Pancreas (tissue), 10 donors: ENCODE measurements around the gene SLC66A1. TPM values are rescaled to one million over a fixed set of nuclear protein-coding genes. Genes with fewer than 3 reads are reported as not detected.

Experiments used
- ATAC-seq, 4 donors: fragments of 200-7000 bp; cut with Tn5 transposase; one replicate each; pipeline versions ENCODE4 v1.8.0 to v1.9.1; 2020; ENCODE audit warnings: mild to moderate bottlenecking in 4 of 4, moderate library complexity in 4 of 4
- DNase-seq, 6 donors: peaks; one replicate each; pipeline ENCODE4 v3.0.0-alpha.2; 2020
- FAIRE-seq: peaks from 2 replicates; lab custom pipeline; 2012; peaks lifted over from hg19 to GRCh38; lab: Jason Lieb, UNC
- H3K27ac ChIP-seq, 4 donors: fragments of 200-600 bp; sonication (generic); 1 replicate in 3 of 4; 2 replicates in 1 of 4; pipeline versions ENCODE4 v1.5.0 to v1.8.0; 2020
- H3K27me3 ChIP-seq, 4 donors: fragments of 200-600 bp; one replicate each; pipeline ENCODE4 v1.8.0; 2021
- H3K36me3 ChIP-seq, 3 donors: fragments of 200-600 bp; sonication (generic) in 1 of 3; one replicate each; pipeline versions ENCODE4 v1.5.0 to v1.8.0; 2020 to 2021
- H3K4me1 ChIP-seq, 3 donors: fragments of 200-600 bp; one replicate each; pipeline ENCODE4 v1.8.0; 2021
- H3K4me3 ChIP-seq, 4 donors: fragments of 200-600 bp; sonication (generic) in 2 of 4; one replicate each; pipeline versions ENCODE4 v1.5.0 to v1.8.0; 2020 to 2021
- H3K9me3 ChIP-seq, 4 donors: fragments of 200-600 bp; one replicate each; pipeline ENCODE4 v1.8.0; 2021
- CTCF ChIP-seq, 4 donors: fragments of 200-600 bp; sonication (generic) in 3 of 4; IDR thresholded peaks; one replicate each; pipeline versions ENCODE4 v1.5.0 to v1.8.0; 2021; ENCODE audit warnings: antibody characterized with exemption in 4 of 4
- WGBS, 2 donors: extraction: QIAGEN DNeasy Blood & Tissue Kit; methylation state at CpG; one replicate each; pipeline ENCODE4 v1.1.7; 2013; 5-methylcytosine and 5-hydroxymethylcytosine counted together
- intact Hi-C, 3 donors: fragments of 100-400 bp; cut with DNase I; formaldehyde crosslinking; loops; one replicate each; pipeline versions ENCODE4 v1.11.1 to v1.14.2; 2022
- polyA plus RNA-seq, 2 donors: library from polyadenylated mRNA; stranded (reverse); fragments of 200-250 nt; gene quantifications; one replicate each; pipeline ENCODE4 v1.2.3, GENCODE V29; 2013
- total RNA-seq, 6 donors: library from RNA; stranded (reverse); fragmentation: NEBNext Ultra II Directional in 4 of 6; extraction: Animal tissue kit (Norgen Biotek cat#: 25700) in 4 of 6; gene quantifications; one replicate each; pipeline versions ENCODE4 v1.2.1 to v1.2.4, GENCODE V29; 2021 to 2023
- donor health status: healthy with polysubstance abuse.
- donor health status: DM: no; HTN: no; CAD: no; lungs with moderate emphysema.
- donor health status: DM: no; HTN: no; CAD: no.
- donor health status: control.
- donor health status: control.
- donor health status: Bipolar disorder and iron deficiency.
- donor health status: DM: yes; HTN: yes; CAD: no.
- donor health status: DM: no; HTN: no; CAD: no.
- donor health status: DM: no; HTN: no; CAD: no.
- donor health status: DM: yes; HTN: yes; CAD: no.

SLC66A1 gene
- total and polyA plus RNA-seq, 8 donors = 6.4 to 26.1 (median 8.7) TPM

- no peak overlapping the region for H3K4me3 ChIP-seq
- WGBS, 2 donors = 88 to 91% methylated on average over 32 of the region's 32 CpGs
- ATAC-seq (no peak), DNase-seq (peak in 1 of 6 donors; percentile 67), FAIRE-seq (no peak)
- peaks cover 0 to 46% (median 3%) of the 10 kb centered on the region in 3 donors for H3K36me3 ChIP-seq
- no peaks in the 10 kb centered on the region for H3K27me3 ChIP-seq
- H3K9me3 ChIP-seq = no peaks in the 10 kb centered on the region
- intact Hi-C loops = no loop called here
- H3K4me1 ChIP-seq = no peaks in the 10 kb centered on the region
- H3K27ac ChIP-seq = no peak overlapping the region
- no peak for TF ChIP-seq CTCF (IDR thresholded peaks at IDR 0.05)
Observed at GRCh38 chr1:19325958-19326747, 14.0 kb downstream of the SLC66A1 start.

- no peak for TF ChIP-seq CTCF (IDR thresholded peaks at IDR 0.05)
- intact Hi-C loops = no loop called here
- H3K9me3 ChIP-seq = no peaks in the 10 kb centered on the region
- WGBS, 2 donors = 90 to 93% methylated on average over 6 of the region's 6 CpGs
- no peak overlapping the region for H3K4me3 ChIP-seq
- ATAC-seq (no peak), DNase-seq (peak in 1 of 6 donors; percentile 45), FAIRE-seq (no peak)
- H3K36me3 ChIP-seq = peaks cover 0 to 46% (median 3%) of the 10 kb centered on the region in 3 donors
- H3K27me3 ChIP-seq = no peaks in the 10 kb centered on the region
- H3K4me1 ChIP-seq = no peaks in the 10 kb centered on the region
- no peak overlapping the region for H3K27ac ChIP-seq
Observed at GRCh38 chr1:19326748-19327065, 14.6 kb downstream of the SLC66A1 start.

- DNase-seq = no peak
- no peak overlapping the region for H3K4me3 ChIP-seq
- no peak for TF ChIP-seq CTCF (IDR thresholded peaks at IDR 0.05)
- H3K27ac ChIP-seq = no peak overlapping the region
- H3K9me3 ChIP-seq = no peaks in the 10 kb centered on the region
- ATAC-seq = no peak
- no peaks in the 10 kb centered on the region for H3K27me3 ChIP-seq
- intact Hi-C loops = no loop called here
- peaks cover 0 to 46% (median 3%) of the 10 kb centered on the region in 3 donors for H3K36me3 ChIP-seq
- H3K4me1 ChIP-seq = no peaks in the 10 kb centered on the region
- WGBS, 2 donors = 88 to 92% methylated on average over 16 of the region's 16 CpGs
- FAIRE-seq = no peak
Observed at GRCh38 chr1:19327301-19327700, 15.2 kb downstream of the SLC66A1 start.

- Histone ChIP-seq H3K27ac (no peak overlapping the region), H3K27me3 (no peaks in the 10 kb centered on the region), H3K9me3 (no peaks in the 10 kb centered on the region), H3K4me1 (no peaks in the 10 kb centered on the region), H3K4me3 (no peak overlapping the region), H3K36me3 (peaks cover 0 to 46% (median 3%) of the 10 kb centered on the region in 3 donors)
- no peak for TF ChIP-seq CTCF (IDR thresholded peaks at IDR 0.05)
- FAIRE-seq (no peak), DNase-seq (no peak), ATAC-seq (no peak)
- 89 to 93% methylated on average over 9 of the region's 9 CpGs for WGBS, 2 donors
- intact Hi-C loops = no loop called here
Observed at GRCh38 chr1:19327736-19328135, 15.6 kb downstream of the SLC66A1 start.

GRCh38 chr1:19328486-19328885 is 16.4 kb downstream of the SLC66A1 start:
- ATAC-seq (no peak), DNase-seq (no peak), FAIRE-seq (no peak)
- Histone ChIP-seq H3K4me3 (no peak overlapping the region), H3K9me3 (no peaks in the 10 kb centered on the region), H3K27me3 (no peaks in the 10 kb centered on the region), H3K27ac (no peak overlapping the region), H3K36me3 (peaks cover 0 to 46% (median 3%) of the 10 kb centered on the region in 3 donors), H3K4me1 (no peaks in the 10 kb centered on the region)
- intact Hi-C loops = no loop called here
- 95 to 98% methylated on average over 18 of the region's 18 CpGs for WGBS, 2 donors
- no peak for TF ChIP-seq CTCF (IDR thresholded peaks at IDR 0.05)
